NCI-H510A (cell line): ENCODE data around the gene PSMA5.
"Not testable (repeated sequence)": the region's sequence is repeated elsewhere in the genome, so short reads cannot be mapped to it uniquely, and the experiment has no call there.

ENCODE experiments used
- DNase-seq: peaks from one replicate; lab custom pipeline; 2025; lab: John Stamatoyannopoulos, UW

The PSMA5 gene

GRCh38 chr1:109426281-109427170, at the start of gene PSMA5:
PSMA5 (minus strand) TSS chr1:109426448; CDS start chr1:109426330, 118 bp downstream.
- peak; percentile 99 for DNase-seq

GRCh38 chr1:109475261-109475660, 49.0 kb upstream of the PSMA5 start:
- no peak for DNase-seq

- DNase-seq: no peak
These were observed 48.4 kb upstream of the PSMA5 start for GRCh38 chr1:109474697-109475096.

- not testable (repeated sequence) for DNase-seq
These were observed 47.2 kb upstream of the PSMA5 start for GRCh38 chr1:109473284-109474057.

DNA sequence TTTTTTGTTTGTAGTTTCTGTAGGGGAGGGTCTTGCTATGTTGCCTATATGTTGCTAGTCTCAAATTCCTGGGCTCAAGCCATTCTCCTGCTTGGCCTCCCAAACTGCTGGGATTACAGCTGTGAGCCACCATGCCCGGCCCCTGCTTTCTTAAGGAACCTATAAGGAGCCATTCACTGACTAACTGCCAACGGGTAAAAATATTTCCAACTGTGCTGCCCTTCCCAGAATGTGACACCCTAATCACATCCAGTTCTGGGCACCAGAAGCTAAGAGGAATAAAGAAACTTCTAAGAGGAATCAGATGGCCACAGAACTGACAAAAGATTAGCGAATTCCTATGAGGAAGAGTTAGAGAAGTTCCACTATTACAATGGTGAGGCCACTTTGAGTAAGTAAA, 46.5 kb upstream of the PSMA5 start:
- DNase-seq: no peak

GRCh38 chr1:109470245-109470644, 44.0 kb upstream of the PSMA5 start:
- no peak for DNase-seq

- no peak for DNase-seq
These were observed 42.7 kb upstream of the PSMA5 start for GRCh38 chr1:109468903-109469302.

- no peak for DNase-seq
These were observed 41.8 kb upstream of the PSMA5 start for GRCh38 chr1:109468061-109468460.

GRCh38 chr1:109467301-109467777, 41.1 kb upstream of the PSMA5 start:
- DNase-seq: no peak

- no peak for DNase-seq
These were observed 40.4 kb upstream of the PSMA5 start, which contains the start of gene SYPL2 for GRCh38 chr1:109466452-109467300. SYPL2 (plus strand) TSS chr1:109466546; CDS start chr1:109466844, 298 bp downstream.

DNA sequence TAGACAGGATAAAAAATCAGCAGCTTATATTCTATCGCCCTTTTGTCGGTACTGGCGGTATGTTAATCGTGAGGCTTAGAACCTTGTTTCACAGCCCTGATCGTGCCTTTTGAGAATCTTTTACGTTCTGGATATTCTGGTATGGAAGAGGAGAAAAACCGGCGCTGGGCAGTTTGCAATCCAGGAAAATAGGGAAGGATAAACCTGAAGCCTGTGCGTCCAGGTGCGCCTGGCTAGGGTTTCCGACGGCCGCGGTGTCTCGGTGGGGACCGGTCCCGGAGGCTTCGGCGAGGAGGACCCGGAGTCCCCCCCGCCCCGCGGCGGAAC, 39.8 kb upstream of the PSMA5 start:
- no peak for DNase-seq

GRCh38 chr1:109457819-109458218, 31.6 kb upstream of the PSMA5 start:
- DNase-seq: no peak

GRCh38 chr1:109454497-109455133, 28.4 kb upstream of the PSMA5 start:
- DNase-seq: no peak

- DNase-seq: no peak
These were observed 21.3 kb upstream of the PSMA5 start for GRCh38 chr1:109447524-109447923.

- DNase-seq: not testable (repeated sequence)
These were observed 19.9 kb upstream of the PSMA5 start for GRCh38 chr1:109445949-109446695.

DNA sequence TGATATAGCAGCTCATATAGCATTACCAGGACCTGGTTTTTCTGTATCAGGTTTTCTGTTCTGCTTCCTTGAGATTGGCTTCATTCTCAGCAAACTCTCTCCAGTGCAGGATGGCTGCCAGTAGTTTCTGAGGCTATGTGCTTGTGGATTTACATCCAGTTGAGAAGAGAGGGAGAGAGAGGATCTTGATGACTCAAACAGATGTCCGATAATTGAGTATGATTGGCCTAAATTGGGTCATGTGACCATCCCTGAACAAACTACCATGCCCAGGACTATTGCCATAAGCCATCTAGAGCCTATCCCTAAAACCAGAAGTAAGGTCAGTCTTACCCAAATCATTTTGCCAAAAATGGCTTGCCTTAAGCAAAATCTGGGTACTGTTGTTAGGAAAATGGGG, 18.1 kb upstream of the PSMA5 start:
- DNase-seq: no peak

GRCh38 chr1:109443476-109443875, 17.2 kb upstream of the PSMA5 start:
- DNase-seq: no peak

DNA sequence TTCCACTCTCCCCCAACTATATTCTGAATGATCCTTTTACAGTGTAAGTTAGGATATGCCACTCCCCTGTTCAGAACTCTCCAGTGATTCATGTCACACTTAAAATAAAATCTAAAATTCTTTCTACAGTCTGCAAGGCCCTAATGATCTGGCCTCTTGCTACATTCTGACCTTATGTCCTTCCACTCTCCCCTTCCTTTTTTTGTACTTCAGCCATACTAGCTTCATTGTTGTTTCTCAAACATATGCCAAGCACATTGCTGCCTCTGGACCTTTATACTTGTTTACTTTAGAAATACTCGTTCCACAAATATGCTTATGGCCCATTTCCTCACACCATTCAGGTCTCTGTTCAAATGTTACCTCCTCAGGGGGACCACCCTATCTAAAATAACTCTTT, 14.8 kb upstream of the PSMA5 start:
- DNase-seq: no peak

DNA sequence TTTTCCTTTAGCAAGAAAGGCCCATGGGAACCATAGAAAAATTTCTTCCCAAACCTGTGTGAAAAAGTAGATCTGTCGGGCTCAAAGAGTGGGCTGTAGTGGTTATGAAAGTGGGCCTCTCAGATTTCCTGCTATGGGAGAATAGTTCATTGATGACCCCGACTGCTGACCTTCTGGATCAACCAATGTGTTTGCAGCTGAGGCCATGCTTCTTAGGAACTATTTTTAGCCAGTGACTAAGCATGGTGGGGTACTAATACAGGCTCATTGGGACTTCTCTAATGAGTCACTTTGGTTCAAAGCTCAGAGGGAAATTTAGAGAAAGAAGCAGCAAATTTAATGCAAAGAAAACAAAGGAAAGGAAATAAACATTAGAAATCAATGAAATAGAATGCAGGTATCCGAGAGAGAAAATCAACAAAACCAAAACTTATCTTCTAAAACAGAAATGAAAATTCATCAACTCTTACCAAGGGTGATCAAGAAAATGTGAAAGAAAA, 12.6 kb upstream of the PSMA5 start:
- DNase-seq: no peak

GRCh38 chr1:109434484-109434883, 8.2 kb upstream of the PSMA5 start:
- no peak for DNase-seq

DNA sequence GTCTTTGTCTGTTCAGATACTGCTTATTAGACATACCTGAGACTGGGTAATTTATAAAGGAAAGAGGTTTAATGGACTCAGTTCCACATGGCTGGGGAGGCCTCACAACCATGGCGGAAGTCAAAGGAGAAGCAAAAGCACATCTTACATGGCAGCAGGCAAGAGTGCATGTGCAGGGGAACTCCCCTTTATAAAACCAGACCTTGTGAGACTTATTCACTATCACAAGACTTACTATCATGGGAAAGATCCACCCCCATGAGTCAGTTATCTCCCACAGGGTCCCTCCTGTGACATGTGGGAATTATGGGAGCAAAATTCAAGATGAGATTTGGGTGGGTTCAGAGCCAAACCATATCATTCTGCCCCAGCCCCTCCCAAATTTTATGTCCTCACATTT, 7.1 kb upstream of the PSMA5 start:
- DNase-seq: no peak
